ENCODE measurements around the gene KBTBD12. TPM values are rescaled to one million over a fixed set of nuclear protein-coding genes. Genes with fewer than 3 reads are reported as not detected.

The KBTBD12 gene
- total RNA-seq, 4 donors from 2014 or later = 3.3 to 17.5 (median 4.3) TPM

GRCh38 chr3:128009952-128010846 is 95.2 kb downstream of the KBTBD12 start:
- H3K9me3 ChIP-seq = no peaks in the 10 kb centered on the region
- no peak for DNase-seq
- no peaks in the 10 kb centered on the region for H3K36me3 ChIP-seq
- no peak overlapping the region for H3K27ac ChIP-seq
- H3K4me1 ChIP-seq = peaks cover 0 to 5% (median 0%) of the 10 kb centered on the region in 4 donors
- in situ Hi-C loops (cut with MboI; ENCODE audit: low pct_ligation_motif_present in 1 of 4, low pct_unique_long_range_greater_than_20kb in 1 of 4, low sequenced_read_pairs in 3 of 4) = no loop called here
- intact Hi-C loops (cut with DNase I; ENCODE audit: low total_unique reads) = no loop called here
- H3K4me3 ChIP-seq = no peak overlapping the region
- H3K27me3 ChIP-seq = peaks cover 37% of the 10 kb centered on the region
- TF ChIP-seq CTCF (IDR thresholded peaks at IDR 0.05) (no peak), EP300 (IDR thresholded peaks at IDR 0.05; ENCODE audit: low read depth) (no peak), POLR2AphosphoS5 (IDR thresholded peaks at IDR 0.05) (no peak), POLR2A (IDR thresholded peaks at IDR 0.05) (no peak)
- 86 to 94% methylated on average over 11 to 12 of the region's 12 CpGs for WGBS, 2 donors (ENCODE audit: low coverage in 1 of 2)

DNA sequence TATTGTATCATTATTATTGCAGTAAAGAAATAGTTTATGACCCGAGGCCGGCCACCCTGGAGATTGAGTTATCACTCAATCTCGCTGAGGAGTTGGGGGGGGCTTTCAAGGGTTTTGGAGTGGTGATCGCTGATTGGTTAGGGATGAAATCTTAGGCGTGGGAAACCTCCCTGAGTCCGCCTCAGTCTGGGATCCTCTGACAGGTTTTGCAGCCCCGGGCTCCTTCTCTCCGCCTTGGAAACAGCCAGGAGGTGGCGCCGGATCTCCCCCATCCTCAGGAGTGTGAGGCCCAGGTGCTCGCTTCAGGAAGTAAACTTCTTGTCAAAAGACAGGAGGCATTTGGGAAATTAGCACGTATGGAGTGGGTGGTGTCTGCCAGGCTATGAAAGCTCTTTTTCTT is 96.1 kb downstream of the KBTBD12 start:
- DNase-seq = peak; percentile 58
- no peak overlapping the region for H3K27ac ChIP-seq
- peaks cover 28% of the 10 kb centered on the region for H3K27me3 ChIP-seq
- no peaks in the 10 kb centered on the region for H3K36me3 ChIP-seq
- TF ChIP-seq CTCF (IDR thresholded peaks at IDR 0.05) (peak in 2 of 5 experiments; percentile 9 to 29), POLR2A (IDR thresholded peaks at IDR 0.05) (no peak)
- H3K4me3 ChIP-seq = no peak overlapping the region
- in situ Hi-C loops (cut with MboI; ENCODE audit: low pct_ligation_motif_present in 1 of 4, low pct_unique_long_range_greater_than_20kb in 1 of 4, low sequenced_read_pairs in 3 of 4) = no loop called here
- WGBS, 2 donors (ENCODE audit: low coverage in 1 of 2) = 12 to 13% methylated on average over 3 to 12 of the region's 12 CpGs
- H3K4me1 ChIP-seq = peaks cover 0 to 5% (median 0%) of the 10 kb centered on the region in 4 donors
- no peaks in the 10 kb centered on the region for H3K9me3 ChIP-seq
- intact Hi-C loops (cut with DNase I; ENCODE audit: low total_unique reads) = no loop called here

DNA sequence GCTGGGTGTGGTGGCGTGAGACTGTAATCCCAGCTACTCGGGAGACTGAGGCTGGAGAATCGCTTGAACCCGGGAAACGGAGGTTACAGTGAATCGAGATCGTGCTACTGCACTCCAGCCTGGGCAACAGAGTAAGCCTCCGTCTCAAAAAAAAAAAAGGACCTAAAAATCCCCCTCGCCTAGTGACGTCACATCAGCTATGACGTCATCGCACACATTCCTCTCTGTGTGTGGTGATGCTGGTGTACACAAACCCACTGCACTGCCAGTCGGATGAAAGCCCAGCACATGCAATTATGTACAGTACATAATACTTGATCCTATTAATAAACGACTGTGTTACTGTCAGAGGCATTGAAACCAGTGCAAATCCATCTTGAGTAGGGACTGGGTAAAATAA is 97.0 kb downstream of the KBTBD12 start:
- in situ Hi-C loops (cut with MboI; ENCODE audit: low pct_ligation_motif_present in 1 of 4, low pct_unique_long_range_greater_than_20kb in 1 of 4, low sequenced_read_pairs in 3 of 4) = no loop called here
- no peak overlapping the region for H3K27ac ChIP-seq
- H3K9me3 ChIP-seq = no peaks in the 10 kb centered on the region
- H3K36me3 ChIP-seq = no peaks in the 10 kb centered on the region
- H3K4me3 ChIP-seq = no peak overlapping the region
- DNase-seq = no peak
- TF ChIP-seq CTCF (IDR thresholded peaks at IDR 0.05) (no peak), POLR2AphosphoS5 (IDR thresholded peaks at IDR 0.05) (no peak), POLR2A (IDR thresholded peaks at IDR 0.05) (no peak), EP300 (IDR thresholded peaks at IDR 0.05; ENCODE audit: low read depth) (no peak)
- H3K4me1 ChIP-seq = peaks cover 0 to 5% (median 0%) of the 10 kb centered on the region in 4 donors
- WGBS, 2 donors (ENCODE audit: low coverage in 1 of 2) = 88 to 93% methylated on average over 14 of the region's 14 CpGs
- peaks cover 18% of the 10 kb centered on the region for H3K27me3 ChIP-seq
- intact Hi-C loops (cut with DNase I; ENCODE audit: low total_unique reads) = no loop called here

DNA sequence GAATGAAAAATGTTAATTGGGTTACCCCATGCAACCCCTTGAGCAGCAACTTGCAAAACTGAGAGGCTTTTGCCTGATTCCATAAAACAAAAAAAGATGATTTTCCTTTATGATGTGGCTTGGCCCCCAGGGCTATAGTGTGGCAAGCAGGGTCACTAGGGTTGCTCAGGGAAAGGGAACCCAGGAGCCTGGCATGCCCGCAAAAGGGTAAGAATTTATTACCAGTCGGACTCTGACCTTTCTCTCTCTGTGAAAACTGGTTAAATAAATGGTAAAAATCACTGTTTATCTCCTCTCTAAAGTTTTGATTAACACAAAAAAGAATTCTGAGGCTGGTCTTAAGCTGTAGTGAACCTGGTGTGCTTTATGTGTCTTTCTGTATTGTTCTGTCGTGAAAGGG is 99.5 kb downstream of the KBTBD12 start:
- H3K4me1 ChIP-seq = peaks cover 0 to 5% (median 0%) of the 10 kb centered on the region in 4 donors
- no peaks in the 10 kb centered on the region for H3K9me3 ChIP-seq
- no peak overlapping the region for H3K4me3 ChIP-seq
- TF ChIP-seq POLR2AphosphoS5 (IDR thresholded peaks at IDR 0.05) = no peak
- TF ChIP-seq EP300 (IDR thresholded peaks at IDR 0.05; ENCODE audit: low read depth) = no peak
- in situ Hi-C loops (cut with MboI; ENCODE audit: low pct_ligation_motif_present in 1 of 4, low pct_unique_long_range_greater_than_20kb in 1 of 4, low sequenced_read_pairs in 3 of 4) = no loop called here
- H3K27ac ChIP-seq = no peak overlapping the region
- no peak for DNase-seq
- intact Hi-C loops (cut with DNase I; ENCODE audit: low total_unique reads) = no loop called here
- peaks cover 13% of the 10 kb centered on the region for H3K27me3 ChIP-seq
- H3K36me3 ChIP-seq = no peaks in the 10 kb centered on the region
- 79% methylated on average over 3 of the region's 3 CpGs; no CpG with 5 or more reads in 1 of the 2 donors for WGBS, 2 donors (ENCODE audit: low coverage in 1 of 2)

All from transverse colon (tissue), 4 donors.